ENCODE data around the gene TNRC6B. TPM values are rescaled to one million over a fixed set of nuclear protein-coding genes. Genes with fewer than 3 reads are reported as not detected.

The TNRC6B gene
- total RNA-seq, 4 donors from 2014 or later, result 41.8 to 50.9 (median 47.8) TPM

- no peak for TF ChIP-seq POLR2A (IDR thresholded peaks at IDR 0.05)
- no peak for TF ChIP-seq CTCF (IDR thresholded peaks at IDR 0.05)
- no peak for TF ChIP-seq EP300 (IDR thresholded peaks at IDR 0.05)
- no peak overlapping the region for H3K4me3 ChIP-seq
- peaks cover 0 to 38% (median 6%) of the 10 kb centered on the region in 4 donors for H3K4me1 ChIP-seq
- H3K27ac ChIP-seq, result no peak overlapping the region
- H3K27me3 ChIP-seq, result no peaks in the 10 kb centered on the region
- DNase-seq (ENCODE audit: low spot score in 2 of 2), result no peak
- H3K36me3 ChIP-seq, result peaks cover 0 to 22% (median 0%) of the 10 kb centered on the region in 3 donors
- 83 to 94% methylated on average over 2 of the region's 2 CpGs for WGBS, 2 donors
- H3K9me3 ChIP-seq, result no peaks in the 10 kb centered on the region
Measured at GRCh38 chr22:40243891-40244290, 66.2 kb downstream of the TNRC6B start.

GRCh38 chr22:40244586-40244985, 66.9 kb downstream of the TNRC6B start:
- no peak overlapping the region for H3K27ac ChIP-seq
- no peak for TF ChIP-seq EP300 (IDR thresholded peaks at IDR 0.05)
- no peak for TF ChIP-seq CTCF (IDR thresholded peaks at IDR 0.05)
- TF ChIP-seq POLR2A (IDR thresholded peaks at IDR 0.05), result no peak
- WGBS, 2 donors, result 87 to 90% methylated on average over 3 of the region's 3 CpGs

GRCh38 chr22:40247976-40248375, 70.3 kb downstream of the TNRC6B start:
- Histone ChIP-seq H3K9me3 (no peaks in the 10 kb centered on the region), H3K4me3 (no peak overlapping the region), H3K36me3 (peaks cover 0 to 22% (median 0%) of the 10 kb centered on the region in 3 donors), H3K4me1 (peaks cover 0 to 21% (median 0%) of the 10 kb centered on the region in 4 donors), H3K27me3 (no peaks in the 10 kb centered on the region), H3K27ac (no peak overlapping the region)
- WGBS, 2 donors, result 87 to 89% methylated on average over 6 of the region's 6 CpGs
- no peak for DNase-seq (ENCODE audit: low spot score in 2 of 2)
- no peak for TF ChIP-seq EP300 (IDR thresholded peaks at IDR 0.05)
- TF ChIP-seq POLR2A (IDR thresholded peaks at IDR 0.05), result no peak
- no peak for TF ChIP-seq CTCF (IDR thresholded peaks at IDR 0.05)

More at GRCh38 chr22:40244586-40244985, 66.9 kb downstream of the TNRC6B start:
- Histone ChIP-seq H3K27me3 (no peaks in the 10 kb centered on the region), H3K4me1 (peaks cover 0 to 34% (median under 1%) of the 10 kb centered on the region in 4 donors), H3K9me3 (no peaks in the 10 kb centered on the region), H3K36me3 (peaks cover 0 to 22% (median 0%) of the 10 kb centered on the region in 3 donors), H3K4me3 (no peak overlapping the region)
- DNase-seq (ENCODE audit: low spot score in 2 of 2), result no peak

GRCh38 chr22:40249286-40249685, 71.6 kb downstream of the TNRC6B start:
- Histone ChIP-seq H3K4me1 (peaks cover 0 to 20% (median 0%) of the 10 kb centered on the region in 4 donors), H3K36me3 (peaks cover 0 to 23% (median 0%) of the 10 kb centered on the region in 3 donors), H3K9me3 (no peaks in the 10 kb centered on the region), H3K27me3 (no peaks in the 10 kb centered on the region), H3K27ac (no peak overlapping the region), H3K4me3 (no peak overlapping the region)
- WGBS, 2 donors, result 44 to 49% methylated on average over 3 of the region's 3 CpGs
- TF ChIP-seq CTCF (IDR thresholded peaks at IDR 0.05) (no peak), EP300 (IDR thresholded peaks at IDR 0.05) (no peak)
- DNase-seq (ENCODE audit: low spot score in 2 of 2), result no peak

GRCh38 chr22:40250608-40251007, 72.9 kb downstream of the TNRC6B start:
- no peak for DNase-seq (ENCODE audit: low spot score in 2 of 2)
- TF ChIP-seq POLR2A (IDR thresholded peaks at IDR 0.05) (no peak), EP300 (IDR thresholded peaks at IDR 0.05) (no peak), CTCF (IDR thresholded peaks at IDR 0.05) (no peak)
- no peak overlapping the region for H3K4me3 ChIP-seq
- H3K27me3 ChIP-seq, result no peaks in the 10 kb centered on the region
- H3K9me3 ChIP-seq, result no peaks in the 10 kb centered on the region
- no peak overlapping the region for H3K27ac ChIP-seq
- H3K4me1 ChIP-seq, result peaks cover 0 to 24% (median 0%) of the 10 kb centered on the region in 4 donors
- peaks cover 0 to 33% (median 0%) of the 10 kb centered on the region in 3 donors for H3K36me3 ChIP-seq
- 74 to 78% methylated on average over 3 of the region's 3 CpGs for WGBS, 2 donors

All from tibial nerve (tissue), 4 donors.